ENCODE results near the gene RSF1. TPM values are rescaled to one million over a fixed set of nuclear protein-coding genes. Genes with fewer than 3 reads are reported as not detected.

Gene RSF1
- polyA plus RNA-seq, 1 donor (not counting 4 experiments of a cell fraction or from before 2014, with no cell fraction given): 20.9 TPM

DNA sequence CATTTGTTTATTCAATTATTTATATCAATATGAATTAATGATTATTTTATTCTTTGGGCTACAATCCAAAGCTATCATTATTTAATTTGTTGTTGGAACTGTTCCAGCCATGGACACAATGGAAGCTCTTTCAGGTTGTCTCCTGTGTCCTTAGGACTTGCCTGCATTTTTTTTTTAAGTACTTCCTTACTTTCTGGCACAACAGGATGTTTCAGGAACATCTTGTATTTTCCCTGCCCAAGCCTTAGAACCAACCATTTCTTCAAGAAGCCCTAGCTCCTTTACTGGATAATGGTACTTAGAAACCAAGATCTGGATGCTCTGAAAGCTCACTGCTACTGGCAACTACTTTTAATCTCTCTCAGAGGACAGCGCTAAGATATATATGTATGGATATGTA is 125.1 kb downstream of the RSF1 start:
- no peak overlapping the region for H3K4me3 ChIP-seq (ENCODE audit: control insufficient read depth in 2 of 3, extremely low read depth in 1 of 3, insufficient read depth in 2 of 3, low read depth in 1 of 3, low read length in 3 of 3)
- H3K9me3 ChIP-seq (ENCODE audit: control insufficient read depth, low read depth, low read length): no peaks in the 10 kb centered on the region
- no peak overlapping the region for H3K4me2 ChIP-seq (ENCODE audit: control insufficient read depth, extremely low read depth, insufficient read depth, low read depth, low read length)
- H3K36me3 ChIP-seq (ENCODE audit: control insufficient read depth in 2 of 2, extremely low read depth in 1 of 2, insufficient read depth in 2 of 2, low read length in 2 of 2): peaks cover 5 to 6% of the 10 kb centered on the region in 2 experiments
- H4K20me1 ChIP-seq (ENCODE audit: control insufficient read depth, extremely low read depth, insufficient read depth, low read length): peaks cover 3% of the 10 kb centered on the region
- no peak overlapping the region for H2AFZ ChIP-seq (ENCODE audit: control insufficient read depth, low read length)
- H3K9ac ChIP-seq (ENCODE audit: control insufficient read depth, extremely low read depth, insufficient read depth, low read length): no peak overlapping the region
- no peaks in the 10 kb centered on the region for H3K79me2 ChIP-seq (ENCODE audit: control insufficient read depth, insufficient read depth, low read length)
- H3K9me1 ChIP-seq (ENCODE audit: control insufficient read depth, extremely low read depth, insufficient read depth, low read length): no peaks in the 10 kb centered on the region
- H3K27me3 ChIP-seq (ENCODE audit: control insufficient read depth, extremely low read depth, insufficient read depth, low read length): no peaks in the 10 kb centered on the region
- no peak overlapping the region for H3K27ac ChIP-seq (ENCODE audit: control insufficient read depth, insufficient read depth, low read length)
- no peak for FAIRE-seq
- TF ChIP-seq, protein P1, sequence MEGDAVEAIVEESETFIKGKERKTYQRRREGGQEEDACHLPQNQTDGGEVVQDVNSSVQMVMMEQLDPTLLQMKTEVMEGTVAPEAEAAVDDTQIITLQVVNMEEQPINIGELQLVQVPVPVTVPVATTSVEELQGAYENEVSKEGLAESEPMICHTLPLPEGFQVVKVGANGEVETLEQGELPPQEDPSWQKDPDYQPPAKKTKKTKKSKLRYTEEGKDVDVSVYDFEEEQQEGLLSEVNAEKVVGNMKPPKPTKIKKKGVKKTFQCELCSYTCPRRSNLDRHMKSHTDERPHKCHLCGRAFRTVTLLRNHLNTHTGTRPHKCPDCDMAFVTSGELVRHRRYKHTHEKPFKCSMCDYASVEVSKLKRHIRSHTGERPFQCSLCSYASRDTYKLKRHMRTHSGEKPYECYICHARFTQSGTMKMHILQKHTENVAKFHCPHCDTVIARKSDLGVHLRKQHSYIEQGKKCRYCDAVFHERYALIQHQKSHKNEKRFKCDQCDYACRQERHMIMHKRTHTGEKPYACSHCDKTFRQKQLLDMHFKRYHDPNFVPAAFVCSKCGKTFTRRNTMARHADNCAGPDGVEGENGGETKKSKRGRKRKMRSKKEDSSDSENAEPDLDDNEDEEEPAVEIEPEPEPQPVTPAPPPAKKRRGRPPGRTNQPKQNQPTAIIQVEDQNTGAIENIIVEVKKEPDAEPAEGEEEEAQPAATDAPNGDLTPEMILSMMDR (optimal IDR thresholded peaks at IDR 0.05 in 1 of 3, IDR thresholded peaks at IDR 0.05 in 1 of 3, conservative IDR thresholded peaks at IDR 0.05 in 1 of 3; ENCODE audit: extremely low read depth in 1 of 3, insufficient read depth in 2 of 3, low read length in 3 of 3): no peak
- TF ChIP-seq EZH2 (IDR thresholded peaks at IDR 0.05; ENCODE audit: low read length): no peak
- H3K4me1 ChIP-seq (ENCODE audit: control insufficient read depth, extremely low read depth, insufficient read depth, low read length): no peaks in the 10 kb centered on the region
- no peak for DNase-seq (ENCODE audit: low read depth, low spot score)
- dilution Hi-C loops (cut with MboI; ENCODE audit: extremely low pct_ligation_motif_present, low sequenced_read_pairs): no loop called here

DNA sequence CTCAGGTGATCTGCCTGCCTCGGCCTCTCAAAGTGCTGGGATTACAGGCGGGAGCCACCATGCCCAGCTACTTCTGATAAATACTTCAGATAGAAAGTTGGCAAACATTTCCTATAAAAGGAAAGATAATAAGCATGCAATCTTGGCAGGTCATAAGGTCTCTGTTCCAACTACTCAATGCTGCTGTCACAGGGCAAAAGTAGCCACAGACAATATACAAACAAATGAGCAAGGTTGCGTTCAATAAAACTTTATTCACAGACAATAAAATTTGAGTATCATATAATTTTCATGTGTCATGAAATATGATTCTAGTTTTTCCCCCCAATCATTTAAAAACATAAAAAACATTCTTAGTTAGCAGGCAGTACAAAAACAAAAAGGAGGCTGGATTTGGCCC is 129.9 kb downstream of the RSF1 start:
- Histone ChIP-seq H3K4me2 (ENCODE audit: control insufficient read depth, extremely low read depth, insufficient read depth, low read depth, low read length) (no peak overlapping the region), H3K27ac (ENCODE audit: control insufficient read depth, insufficient read depth, low read length) (no peak overlapping the region), H3K4me3 (ENCODE audit: control insufficient read depth in 2 of 3, extremely low read depth in 1 of 3, insufficient read depth in 2 of 3, low read depth in 1 of 3, low read length in 3 of 3) (no peak overlapping the region), H2AFZ (ENCODE audit: control insufficient read depth, low read length) (no peak overlapping the region), H3K9ac (ENCODE audit: control insufficient read depth, extremely low read depth, insufficient read depth, low read length) (no peak overlapping the region), H3K9me1 (ENCODE audit: control insufficient read depth, extremely low read depth, insufficient read depth, low read length) (no peaks in the 10 kb centered on the region), H3K9me3 (ENCODE audit: control insufficient read depth, low read depth, low read length) (no peaks in the 10 kb centered on the region), H3K36me3 (ENCODE audit: control insufficient read depth in 2 of 2, extremely low read depth in 1 of 2, insufficient read depth in 2 of 2, low read length in 2 of 2) (peaks cover 1 to 3% of the 10 kb centered on the region in 2 experiments), H3K4me1 (ENCODE audit: control insufficient read depth, extremely low read depth, insufficient read depth, low read length) (no peaks in the 10 kb centered on the region), H3K27me3 (ENCODE audit: control insufficient read depth, extremely low read depth, insufficient read depth, low read length) (no peaks in the 10 kb centered on the region), H4K20me1 (ENCODE audit: control insufficient read depth, extremely low read depth, insufficient read depth, low read length) (no peaks in the 10 kb centered on the region), H3K79me2 (ENCODE audit: control insufficient read depth, insufficient read depth, low read length) (no peaks in the 10 kb centered on the region)
- no peak for DNase-seq (ENCODE audit: low read depth, low spot score)
- no peak for FAIRE-seq
- dilution Hi-C loops (cut with MboI; ENCODE audit: extremely low pct_ligation_motif_present, low sequenced_read_pairs): no loop called here
- TF ChIP-seq EZH2 (IDR thresholded peaks at IDR 0.05; ENCODE audit: low read length): no peak
- TF ChIP-seq, protein P1 (optimal IDR thresholded peaks at IDR 0.05 in 1 of 3, IDR thresholded peaks at IDR 0.05 in 1 of 3, conservative IDR thresholded peaks at IDR 0.05 in 1 of 3; ENCODE audit: extremely low read depth in 1 of 3, insufficient read depth in 2 of 3, low read length in 3 of 3): no peak
